Calu3 (cell line): ENCODE results near the gene SCARB1. TPM values are rescaled to one million over a fixed set of nuclear protein-coding genes. Genes with fewer than 3 reads are reported as not detected.

Experiments
- BruUV-seq: library from RNA; stranded (reverse); fragments of 400-500 nt; replicated peaks from 2 replicates; lab custom pipeline; 2021; lab: Mats Ljungman, UMichigan
- CTCF ChIA-PET: fragments of 300-600 bp; sonication (Branson Sonifier 250); formaldehyde crosslinking; loops from one replicate; lab custom pipeline; 2022; ENCODE audit warnings: antibody characterized with exemption; lab: Charles Lee
- DNase-seq: peaks from one replicate; pipeline ENCODE4 v3.0.0; 2022
- H3K27ac Mint-ChIP-seq: one replicate; pipeline ENCODE4 v1.8.0; 2022; ENCODE audit warnings: mixed read lengths; ENCODE audit not compliant: unreplicated experiment
- H3K27me3 Mint-ChIP-seq: one replicate; pipeline ENCODE4 v1.8.0; 2022; ENCODE audit warnings: mixed read lengths; ENCODE audit not compliant: unreplicated experiment
- H3K36me3 Mint-ChIP-seq: one replicate; pipeline ENCODE4 v1.8.0; 2022; ENCODE audit warnings: mild to moderate bottlenecking, moderate library complexity, mixed read lengths; ENCODE audit not compliant: insufficient read depth, unreplicated experiment
- H3K4me1 Mint-ChIP-seq: one replicate; pipeline ENCODE4 v1.8.0; 2022; ENCODE audit warnings: mild to moderate bottlenecking, low read depth, mixed read lengths; ENCODE audit not compliant: unreplicated experiment
- H3K4me3 Mint-ChIP-seq: one replicate; pipeline ENCODE4 v1.8.0; 2022; ENCODE audit warnings: mild to moderate bottlenecking, low read depth, moderate library complexity, mixed read lengths; ENCODE audit not compliant: unreplicated experiment
- H3K9me3 Mint-ChIP-seq: one replicate; pipeline ENCODE4 v1.8.0; 2022; ENCODE audit warnings: low read depth, mixed read lengths; ENCODE audit not compliant: unreplicated experiment
- intact Hi-C: fragments of 100-400 bp; cut with micrococcal nuclease; formaldehyde crosslinking; loops from one replicate; pipeline ENCODE4 v1.10.0; 2022; ENCODE audit not compliant: unreplicated experiment
- total RNA-seq: library from RNA; stranded (reverse); gene quantifications from 2 replicates; pipeline ENCODE4 v1.2.3, GENCODE V29; 2022
- TF ChIP-seq, protein P1 (sequence below): fragments of 200-600 bp; IDR thresholded peaks from one replicate; pipeline ENCODE4 v1.8.0; 2022; ENCODE audit warnings: antibody characterized with exemption; ENCODE audit not compliant: unreplicated experiment

Gene SCARB1
- total RNA-seq, 1 experiment from 2014 or later, result 51.6 TPM

DNA sequence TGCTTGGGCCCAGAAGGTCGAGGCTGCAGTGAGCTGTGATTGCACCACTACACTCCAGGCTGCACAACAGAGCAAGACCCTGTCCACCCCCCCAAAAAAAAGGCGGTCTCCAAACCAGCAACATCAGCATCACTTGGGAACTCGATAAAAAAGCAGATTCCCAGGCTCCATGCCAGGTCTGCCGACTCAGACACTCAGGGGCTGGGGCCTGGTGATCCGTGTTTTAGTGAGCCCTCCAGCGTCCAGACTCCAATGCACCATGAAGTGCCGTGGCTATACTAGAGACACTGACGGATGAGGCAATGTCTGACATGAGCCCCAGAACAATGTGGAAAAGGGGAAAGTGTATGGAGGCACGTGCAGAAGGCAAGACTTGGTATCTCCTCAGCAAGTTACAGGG, 28.8 kb downstream of the SCARB1 start:
- H3K27me3 Mint-ChIP-seq, result no peaks in the 10 kb centered on the region
- CTCF ChIA-PET, result interaction anchor here (0.5 kb wide), 1 partner anchor 46 kb away, joined by 7 read pairs; no protein-coding TSS in a partner anchor
- TF ChIP-seq, protein P1, sequence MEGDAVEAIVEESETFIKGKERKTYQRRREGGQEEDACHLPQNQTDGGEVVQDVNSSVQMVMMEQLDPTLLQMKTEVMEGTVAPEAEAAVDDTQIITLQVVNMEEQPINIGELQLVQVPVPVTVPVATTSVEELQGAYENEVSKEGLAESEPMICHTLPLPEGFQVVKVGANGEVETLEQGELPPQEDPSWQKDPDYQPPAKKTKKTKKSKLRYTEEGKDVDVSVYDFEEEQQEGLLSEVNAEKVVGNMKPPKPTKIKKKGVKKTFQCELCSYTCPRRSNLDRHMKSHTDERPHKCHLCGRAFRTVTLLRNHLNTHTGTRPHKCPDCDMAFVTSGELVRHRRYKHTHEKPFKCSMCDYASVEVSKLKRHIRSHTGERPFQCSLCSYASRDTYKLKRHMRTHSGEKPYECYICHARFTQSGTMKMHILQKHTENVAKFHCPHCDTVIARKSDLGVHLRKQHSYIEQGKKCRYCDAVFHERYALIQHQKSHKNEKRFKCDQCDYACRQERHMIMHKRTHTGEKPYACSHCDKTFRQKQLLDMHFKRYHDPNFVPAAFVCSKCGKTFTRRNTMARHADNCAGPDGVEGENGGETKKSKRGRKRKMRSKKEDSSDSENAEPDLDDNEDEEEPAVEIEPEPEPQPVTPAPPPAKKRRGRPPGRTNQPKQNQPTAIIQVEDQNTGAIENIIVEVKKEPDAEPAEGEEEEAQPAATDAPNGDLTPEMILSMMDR, result no peak
- intact Hi-C loops, result no loop called here
- no peak overlapping the region for H3K27ac Mint-ChIP-seq
- no peak overlapping the region for H3K4me3 Mint-ChIP-seq
- no peaks in the 10 kb centered on the region for H3K36me3 Mint-ChIP-seq
- peaks cover 11% of the 10 kb centered on the region for H3K4me1 Mint-ChIP-seq
- no peak for DNase-seq
- no peaks in the 10 kb centered on the region for H3K9me3 Mint-ChIP-seq
- BruUV-seq, result no TSS peak

DNA sequence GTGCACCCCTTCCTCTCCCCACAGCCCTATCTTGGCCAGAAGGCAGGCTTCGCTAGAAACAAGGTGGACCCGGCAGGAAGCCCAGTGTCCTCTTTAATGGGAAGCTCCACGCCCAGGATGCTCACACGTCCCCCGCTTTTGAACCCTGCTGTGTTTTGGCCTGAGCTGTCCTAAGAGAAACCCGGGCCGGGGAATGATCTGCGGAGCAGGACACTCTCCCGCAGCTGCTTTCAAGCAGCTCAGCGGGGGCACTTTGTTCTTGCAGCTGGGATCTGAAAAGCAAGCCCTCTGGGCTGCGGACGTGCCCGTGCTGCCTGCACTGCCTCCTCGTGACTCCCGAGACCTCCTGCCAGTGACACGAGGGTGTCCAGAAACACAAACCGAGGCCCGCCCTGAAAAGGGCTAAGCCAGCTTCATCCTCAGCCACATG, 30.0 kb downstream of the SCARB1 start:
- no peak overlapping the region for H3K27ac Mint-ChIP-seq
- no TSS peak for BruUV-seq
- H3K4me1 Mint-ChIP-seq, result peaks cover 22% of the 10 kb centered on the region
- H3K36me3 Mint-ChIP-seq, result peaks cover 6% of the 10 kb centered on the region
- CTCF ChIA-PET, result interaction anchor here (0.5 kb wide), 1 partner anchor 18 kb away, joined by 7 read pairs; no protein-coding TSS in a partner anchor
- H3K27me3 Mint-ChIP-seq, result no peaks in the 10 kb centered on the region
- no peaks in the 10 kb centered on the region for H3K9me3 Mint-ChIP-seq
- intact Hi-C loops, result no loop called here
- DNase-seq, result no peak
- TF ChIP-seq, protein P1, result no peak
- H3K4me3 Mint-ChIP-seq, result no peak overlapping the region

DNA sequence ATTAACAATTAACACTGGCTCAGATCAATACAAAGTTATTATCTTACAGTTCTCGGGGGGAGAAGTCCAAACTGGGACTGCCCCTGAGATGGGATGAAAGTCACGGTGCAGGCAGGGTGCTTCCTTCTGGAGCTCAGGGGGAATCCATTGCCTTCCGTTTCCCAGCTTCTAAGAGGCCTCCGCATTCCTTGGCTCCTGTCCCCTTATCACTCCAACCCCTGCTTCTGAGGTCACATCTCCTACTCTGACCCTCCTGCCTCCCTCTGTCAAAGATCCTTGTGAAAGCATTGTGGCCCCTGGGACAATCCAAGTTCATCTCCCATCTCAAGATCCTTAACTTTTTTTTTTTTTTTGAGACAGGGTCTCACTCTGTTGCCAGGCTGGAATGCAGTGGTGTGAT, 30.8 kb downstream of the SCARB1 start:
- CTCF ChIA-PET, result interaction anchor here (1.0 kb wide), 1 partner anchor 72 kb away, joined by 4 read pairs; no protein-coding TSS in a partner anchor
- intact Hi-C loops, result no loop called here
- Mint-ChIP-seq H3K4me3 (no peak overlapping the region), H3K4me1 (peaks cover 31% of the 10 kb centered on the region), H3K36me3 (peaks cover 10% of the 10 kb centered on the region), H3K27ac (no peak overlapping the region), H3K27me3 (no peaks in the 10 kb centered on the region), H3K9me3 (no peaks in the 10 kb centered on the region)
- TF ChIP-seq, protein P1, result no peak
- no peak for DNase-seq
- no TSS peak for BruUV-seq

DNA sequence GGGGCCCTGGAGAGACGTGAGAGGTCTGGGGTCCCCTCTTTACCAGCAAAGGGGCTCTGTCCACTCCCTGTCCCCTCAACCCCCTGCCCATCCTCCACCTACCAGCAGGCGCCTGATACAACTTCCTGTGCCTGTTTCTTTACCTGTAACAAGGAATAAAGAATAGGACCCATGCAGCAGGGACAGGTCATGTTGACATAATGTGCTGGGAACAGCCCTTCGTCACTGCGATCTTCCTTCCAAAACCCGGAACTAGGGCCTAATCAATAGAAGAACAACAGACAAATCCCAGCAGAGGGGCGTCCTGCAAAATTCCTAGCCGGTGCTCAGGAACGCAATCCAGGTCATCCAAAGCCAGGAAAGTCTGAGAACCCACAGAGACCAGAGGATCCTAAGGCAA, 32.1 kb downstream of the SCARB1 start:
- peaks cover 27% of the 10 kb centered on the region for H3K4me1 Mint-ChIP-seq
- no peaks in the 10 kb centered on the region for H3K27me3 Mint-ChIP-seq
- no TSS peak for BruUV-seq
- no peak for DNase-seq
- TF ChIP-seq, protein P1, result no peak
- H3K4me3 Mint-ChIP-seq, result no peak overlapping the region
- CTCF ChIA-PET, result no interaction called here
- peaks cover 10% of the 10 kb centered on the region for H3K36me3 Mint-ChIP-seq
- no peak overlapping the region for H3K27ac Mint-ChIP-seq
- H3K9me3 Mint-ChIP-seq, result no peaks in the 10 kb centered on the region
- intact Hi-C loops, result no loop called here
